Esophagus squamous epithelium (tissue), 5 donors: ENCODE data around the gene CIAO2B. TPM values are rescaled to one million over a fixed set of nuclear protein-coding genes. Genes with fewer than 3 reads are reported as not detected.

Source experiments
- DNase-seq: peaks from one replicate; lab custom pipeline; 2025; lab: John Stamatoyannopoulos, UW
- H3K27ac ChIP-seq, 4 donors: fragments of 200-600 bp; sonication (generic); one replicate each; pipeline ENCODE4 v1.5.1; 2016 to 2019; ENCODE audit warnings: mild to moderate bottlenecking in 1 of 4
- H3K27me3 ChIP-seq, 4 donors: fragments of 200-600 bp; sonication (generic); 1 replicate in 3 of 4; 2 replicates in 1 of 4; pipeline versions ENCODE4 v1.5.1 to v1.6.0; 2017 to 2021; ENCODE audit warnings: antibody characterized with exemption in 1 of 4
- H3K36me3 ChIP-seq, 3 donors: fragments of 200-600 bp; sonication (generic); one replicate each; pipeline ENCODE4 v1.5.1; 2016 to 2019
- H3K4me1 ChIP-seq, 3 donors: fragments of 200-600 bp; sonication (generic); one replicate each; pipeline ENCODE4 v1.5.1; 2017 to 2019
- H3K4me3 ChIP-seq, 4 donors: fragments of 200-600 bp; sonication (generic); 1 replicate in 3 of 4; 2 replicates in 1 of 4; pipeline ENCODE4 v1.5.1; 2016 to 2019; ENCODE audit warnings: mild to moderate bottlenecking in 2 of 4, moderate library complexity in 1 of 4
- H3K9me3 ChIP-seq, 3 donors: fragments of 200-600 bp; sonication (generic); one replicate each; pipeline ENCODE4 v1.5.1; 2016 to 2019
- CTCF ChIP-seq, 6 experiments: fragments of 450-650 bp in 4 of 6; fragments of 200-600 bp in 2 of 6; sonication (generic) in 2 of 6; IDR thresholded peaks; one replicate each; pipeline ENCODE4 v1.5.1; 2016 to 2019; ENCODE audit warnings: antibody characterized with exemption in 6 of 6, mild to moderate bottlenecking in 4 of 6, moderate library complexity in 4 of 6
- POLR2A ChIP-seq, 4 donors: fragments of 450-650 bp; IDR thresholded peaks; one replicate each; pipeline ENCODE4 v1.6.1; 2017; ENCODE audit warnings: antibody characterized with exemption in 4 of 4, mild to moderate bottlenecking in 4 of 4, moderate library complexity in 3 of 4
- whole genome bisulfite sequencing, 2 donors: methylation state at CpG; one replicate each; pipeline ENCODE4 v1.1.5; 2018; 5-methylcytosine and 5-hydroxymethylcytosine counted together
- intact Hi-C: fragments of 100-400 bp; cut with DNase I; formaldehyde crosslinking; loops from one replicate; pipeline ENCODE4 v1.15.0; 2022
- total RNA-seq, 4 donors: library from RNA; depleted of rRNA; stranded (reverse); fragments of >200 nt; gene quantifications; one replicate each; pipeline ENCODE4 v1.1.0, GENCODE V29; 2016
- donor health status: DM: yes; HTN: yes; CAD: no.

Gene CIAO2B
- total RNA-seq, 4 donors from 2014 or later: 112 to 153 (median 126) TPM

GRCh38 chr16:66927918-66928649 is 6.1 kb downstream of the CIAO2B start:
- no peak for DNase-seq
- TF ChIP-seq POLR2A (IDR thresholded peaks at IDR 0.05) (no peak), CTCF (IDR thresholded peaks at IDR 0.05) (no peak)
- intact Hi-C loops: no loop called here
- H3K9me3 ChIP-seq: no peaks in the 10 kb centered on the region
- peaks cover 38 to 98% (median 43%) of the 10 kb centered on the region in 3 donors for H3K4me1 ChIP-seq
- WGBS, 2 donors: 46 to 74% methylated on average over 3 to 5 of the region's 8 CpGs
- H3K27me3 ChIP-seq: peaks cover 0 to 27% (median 0%) of the 10 kb centered on the region in 4 donors
- H3K4me3 ChIP-seq: no peak overlapping the region
- H3K36me3 ChIP-seq: peaks cover 0 to 27% (median 0%) of the 10 kb centered on the region in 3 donors
- H3K27ac ChIP-seq: peak overlapping the region; percentile 9 to 90 (median 47)

GRCh38 chr16:66926961-66927436 is 7.2 kb downstream of the CIAO2B start:
- TF ChIP-seq POLR2A (IDR thresholded peaks at IDR 0.05) (no peak), CTCF (IDR thresholded peaks at IDR 0.05) (no peak)
- H3K9me3 ChIP-seq: no peaks in the 10 kb centered on the region
- 21 to 100% methylated on average over 1 to 2 of the region's 3 CpGs for WGBS, 2 donors
- intact Hi-C loops: no loop called here
- H3K4me1 ChIP-seq: peaks cover 34 to 98% (median 42%) of the 10 kb centered on the region in 3 donors
- DNase-seq: no peak
- H3K27ac ChIP-seq: peak overlapping the region in 3 of 4 donors; percentile 83 to 90 (median 87)
- peaks cover 0 to 30% (median 0%) of the 10 kb centered on the region in 4 donors for H3K27me3 ChIP-seq
- peaks cover 0 to 29% (median 0%) of the 10 kb centered on the region in 3 donors for H3K36me3 ChIP-seq
- no peak overlapping the region for H3K4me3 ChIP-seq

GRCh38 chr16:66926171-66926947 is 7.8 kb downstream of the CIAO2B start:
- intact Hi-C loops: no loop called here
- peak overlapping the region; percentile 45 to 90 (median 85) for H3K27ac ChIP-seq
- H3K4me3 ChIP-seq: peak overlapping the region in 2 of 4 donors; percentile 68 to 73
- TF ChIP-seq CTCF (IDR thresholded peaks at IDR 0.05) (no peak), POLR2A (IDR thresholded peaks at IDR 0.05) (no peak)
- peaks cover 0 to 35% (median 0%) of the 10 kb centered on the region in 4 donors for H3K27me3 ChIP-seq
- DNase-seq: no peak
- peaks cover 40 to 100% (median 49%) of the 10 kb centered on the region in 3 donors for H3K4me1 ChIP-seq
- no peaks in the 10 kb centered on the region for H3K9me3 ChIP-seq
- peaks cover 0 to 29% (median 0%) of the 10 kb centered on the region in 3 donors for H3K36me3 ChIP-seq
- WGBS, 2 donors: 23 to 29% methylated on average over 1 to 3 of the region's 5 CpGs

GRCh38 chr16:66925322-66925840 is 8.8 kb downstream of the CIAO2B start, which contains the start of gene RRAD:
Gene RRAD, minus strand, starts transcription at chr16:66925535. Its CDS starts 356 bp downstream, at chr16:66925179.
- intact Hi-C loops: no loop called here
- DNase-seq: no peak
- peaks cover 0 to 30% (median 0%) of the 10 kb centered on the region in 3 donors for H3K36me3 ChIP-seq
- peaks cover 40 to 99% (median 53%) of the 10 kb centered on the region in 3 donors for H3K4me1 ChIP-seq
- peak within 1 kb of the TSS; percentile 50 to 73 (median 61) for H3K4me3 ChIP-seq
- TF ChIP-seq POLR2A (IDR thresholded peaks at IDR 0.05) (peak in 2 of 4 donors; percentile 41 to 69), CTCF (IDR thresholded peaks at IDR 0.05) (no peak)
- peaks cover 0 to 35% (median 0%) of the 10 kb centered on the region in 4 donors for H3K27me3 ChIP-seq
- H3K9me3 ChIP-seq: no peaks in the 10 kb centered on the region
- H3K27ac ChIP-seq: peak within 1 kb of the TSS; percentile 81 to 90 (median 85)
- 5 to 6% methylated on average over 8 to 10 of the region's 42 CpGs for WGBS, 2 donors
